GM10248 (cell line): ENCODE results near the gene NOS2.
"Not testable (repeated sequence)": the region's sequence is repeated elsewhere in the genome, so short reads cannot be mapped to it uniquely, and the experiment has no call there.

ENCODE experiments used
- CTCF ChIA-PET: fragments of 300-600 bp; sonication (Branson Sonifier 250); formaldehyde crosslinking; extraction: SDS; loops from one replicate; lab custom pipeline; 2021; ENCODE audit warnings: antibody characterized with exemption; lab: Yijun Ruan, JAX
- POLR2A ChIA-PET: fragments of 350-650 bp; sonication (Branson Sonifier 250); formaldehyde crosslinking; extraction: SDS; loops from one replicate; lab custom pipeline; 2020; ENCODE audit warnings: antibody characterized with exemption; lab: Yijun Ruan, JAX
- DNase-seq: peaks from one replicate; pipeline ENCODE4 v3.0.0; 2012; ENCODE audit errors: extremely low spot score
- TF ChIP-seq, protein P1 (sequence below): IDR thresholded peaks from 2 replicates; pipeline ENCODE4 v1.5.1; 2012; ENCODE audit warnings: mild to moderate bottlenecking, low read depth; ENCODE audit errors: extremely low read depth, missing control alignments, control extremely low read depth

The NOS2 gene

DNA sequence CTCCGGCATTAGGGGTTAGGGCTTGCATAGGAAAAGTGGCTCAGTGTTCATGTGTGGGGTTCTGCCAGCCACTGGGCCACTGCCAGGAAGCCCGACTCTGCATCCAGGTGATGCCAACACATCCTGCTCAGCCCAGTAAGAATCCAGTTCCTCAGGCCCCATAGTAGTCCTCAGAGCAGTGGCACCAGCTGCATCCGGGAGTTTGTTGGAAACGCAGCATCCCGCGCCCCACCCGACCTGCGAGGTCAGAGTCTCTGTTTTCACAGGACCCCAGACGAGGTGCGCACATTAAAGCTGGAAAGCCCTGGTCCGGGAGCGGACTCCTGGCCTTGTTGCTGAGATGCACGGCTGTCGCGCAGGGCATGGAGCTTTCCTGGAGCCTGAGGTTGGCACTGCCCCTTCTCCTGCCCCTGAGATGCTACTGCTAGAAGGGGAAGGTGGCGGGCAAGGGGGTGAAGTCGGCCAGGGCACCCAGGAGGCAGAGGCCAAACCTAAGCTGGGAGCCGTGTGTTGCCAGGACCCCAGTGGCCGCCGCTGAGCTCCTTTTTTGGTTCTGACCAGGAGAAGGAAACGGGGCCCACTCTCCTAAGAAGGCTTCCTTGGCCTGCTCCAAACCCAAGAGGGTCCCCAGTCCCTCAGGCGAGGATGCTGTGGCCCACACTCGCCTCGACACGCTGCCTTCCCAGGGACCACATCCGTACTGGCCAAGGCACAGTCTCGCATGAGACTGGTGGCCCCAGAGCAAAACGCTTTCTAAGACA lies 44.4 kb downstream of the NOS2 start:
- DNase-seq, result no peak
- POLR2A ChIA-PET, result no interaction called here
- CTCF ChIA-PET, result interaction anchor here (0.8 to 11.3 kb wide), 37 partner anchors 7 to 530 kb away, joined by 3 to 287 read pairs (median 4); partner anchors contain the start of gene LYRM9
- TF ChIP-seq, protein P1, sequence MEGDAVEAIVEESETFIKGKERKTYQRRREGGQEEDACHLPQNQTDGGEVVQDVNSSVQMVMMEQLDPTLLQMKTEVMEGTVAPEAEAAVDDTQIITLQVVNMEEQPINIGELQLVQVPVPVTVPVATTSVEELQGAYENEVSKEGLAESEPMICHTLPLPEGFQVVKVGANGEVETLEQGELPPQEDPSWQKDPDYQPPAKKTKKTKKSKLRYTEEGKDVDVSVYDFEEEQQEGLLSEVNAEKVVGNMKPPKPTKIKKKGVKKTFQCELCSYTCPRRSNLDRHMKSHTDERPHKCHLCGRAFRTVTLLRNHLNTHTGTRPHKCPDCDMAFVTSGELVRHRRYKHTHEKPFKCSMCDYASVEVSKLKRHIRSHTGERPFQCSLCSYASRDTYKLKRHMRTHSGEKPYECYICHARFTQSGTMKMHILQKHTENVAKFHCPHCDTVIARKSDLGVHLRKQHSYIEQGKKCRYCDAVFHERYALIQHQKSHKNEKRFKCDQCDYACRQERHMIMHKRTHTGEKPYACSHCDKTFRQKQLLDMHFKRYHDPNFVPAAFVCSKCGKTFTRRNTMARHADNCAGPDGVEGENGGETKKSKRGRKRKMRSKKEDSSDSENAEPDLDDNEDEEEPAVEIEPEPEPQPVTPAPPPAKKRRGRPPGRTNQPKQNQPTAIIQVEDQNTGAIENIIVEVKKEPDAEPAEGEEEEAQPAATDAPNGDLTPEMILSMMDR, result no peak

DNA sequence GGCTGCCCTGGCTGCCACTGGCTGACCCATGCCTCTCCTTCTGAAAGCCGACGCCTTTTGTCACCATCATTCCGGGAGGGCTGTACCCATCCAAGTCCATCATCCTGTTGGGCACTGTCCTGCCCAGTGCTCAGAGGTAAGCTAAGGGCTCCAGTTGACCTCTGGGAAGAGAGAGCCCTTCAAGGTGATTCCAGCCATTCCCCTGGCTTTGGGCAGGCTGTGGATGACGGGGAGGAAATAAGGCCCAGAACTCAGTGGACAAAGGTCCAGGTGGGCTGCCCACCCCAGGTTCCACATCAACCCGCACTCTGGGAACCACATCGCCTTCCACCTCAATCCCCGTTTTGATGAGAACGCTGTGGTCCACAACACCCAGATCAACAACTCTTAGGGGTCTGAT lies 45.8 kb downstream of the NOS2 start:
- ChIA-PET CTCF (interaction anchor here (1.0 to 11.3 kb wide), 4 partner anchors 45 to 126 kb away, joined by 3 to 287 read pairs (median 35); no protein-coding TSS in a partner anchor), POLR2A (no interaction called here)
- DNase-seq, result no peak
- TF ChIP-seq, protein P1, result no peak

DNA sequence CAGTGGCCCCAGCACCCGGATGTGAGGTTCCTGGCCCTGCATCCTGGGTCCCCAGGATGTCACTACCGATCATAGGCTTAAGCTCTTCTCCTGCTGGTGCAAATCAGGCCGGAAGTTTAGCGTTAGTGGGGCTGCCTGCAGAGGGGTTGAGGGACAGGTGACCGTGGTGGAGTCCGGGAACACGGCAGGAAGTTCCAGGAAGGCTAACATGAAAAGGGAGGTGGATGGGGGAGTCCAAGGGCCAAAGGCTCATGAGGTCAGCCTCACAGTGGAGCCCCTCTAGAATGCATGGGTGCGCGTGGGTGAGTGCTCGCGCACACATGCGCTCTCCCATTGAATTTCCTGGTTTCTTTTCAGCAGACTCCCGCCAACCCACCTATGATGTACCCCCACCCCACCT lies 46.6 kb downstream of the NOS2 start:
- POLR2A ChIA-PET, DNase-seq: not testable (repeated sequence)
- CTCF ChIA-PET, result interaction anchor here (0.6 to 11.3 kb wide), 5 partner anchors 44 to 127 kb away, joined by 3 to 287 read pairs (median 5); no protein-coding TSS in a partner anchor

DNA sequence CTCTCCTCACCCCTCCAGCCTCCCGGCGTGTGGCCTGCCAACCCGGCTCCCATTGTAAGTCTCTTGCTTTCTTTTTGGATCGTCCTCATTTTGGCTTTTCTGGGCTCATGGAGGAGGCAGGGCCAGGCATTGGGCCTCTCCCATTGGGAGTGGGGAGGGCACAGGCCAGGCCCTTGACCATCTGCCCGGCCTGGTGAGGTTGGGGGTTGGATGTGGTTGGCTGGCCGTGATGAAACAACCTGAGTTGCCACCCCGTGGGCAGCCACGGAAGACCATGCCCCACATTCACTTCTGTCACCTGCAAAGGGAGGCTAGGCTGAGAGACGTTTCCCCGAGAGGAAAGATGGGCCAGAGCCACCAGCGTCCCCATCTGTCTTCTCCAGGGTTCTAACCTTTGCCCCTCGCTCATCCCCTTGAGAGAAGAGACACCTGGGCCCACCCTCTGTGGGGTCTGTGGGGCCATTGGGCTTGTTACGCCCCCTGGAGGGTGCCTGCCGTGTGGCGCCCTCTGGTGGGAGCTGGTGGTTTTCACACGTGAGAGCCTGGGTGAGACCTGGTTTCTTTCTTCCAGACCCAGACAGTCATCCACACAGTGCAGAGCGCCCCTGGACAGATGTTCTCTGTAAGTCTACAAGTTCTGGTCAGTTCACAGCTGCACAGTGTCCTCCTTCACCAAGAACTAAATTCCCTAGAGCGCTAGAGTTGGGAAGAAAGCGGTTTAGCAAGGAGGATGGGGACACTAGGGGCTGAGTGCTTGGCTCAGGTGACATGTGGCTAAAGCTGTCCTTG lies 47.3 kb downstream of the NOS2 start:
- CTCF ChIA-PET, result interaction anchor here (4.5 to 11.3 kb wide), 2 partner anchors 98 to 128 kb away, joined by 65 to 287 read pairs; no protein-coding TSS in a partner anchor
- POLR2A ChIA-PET, DNase-seq: not testable (repeated sequence)

DNA sequence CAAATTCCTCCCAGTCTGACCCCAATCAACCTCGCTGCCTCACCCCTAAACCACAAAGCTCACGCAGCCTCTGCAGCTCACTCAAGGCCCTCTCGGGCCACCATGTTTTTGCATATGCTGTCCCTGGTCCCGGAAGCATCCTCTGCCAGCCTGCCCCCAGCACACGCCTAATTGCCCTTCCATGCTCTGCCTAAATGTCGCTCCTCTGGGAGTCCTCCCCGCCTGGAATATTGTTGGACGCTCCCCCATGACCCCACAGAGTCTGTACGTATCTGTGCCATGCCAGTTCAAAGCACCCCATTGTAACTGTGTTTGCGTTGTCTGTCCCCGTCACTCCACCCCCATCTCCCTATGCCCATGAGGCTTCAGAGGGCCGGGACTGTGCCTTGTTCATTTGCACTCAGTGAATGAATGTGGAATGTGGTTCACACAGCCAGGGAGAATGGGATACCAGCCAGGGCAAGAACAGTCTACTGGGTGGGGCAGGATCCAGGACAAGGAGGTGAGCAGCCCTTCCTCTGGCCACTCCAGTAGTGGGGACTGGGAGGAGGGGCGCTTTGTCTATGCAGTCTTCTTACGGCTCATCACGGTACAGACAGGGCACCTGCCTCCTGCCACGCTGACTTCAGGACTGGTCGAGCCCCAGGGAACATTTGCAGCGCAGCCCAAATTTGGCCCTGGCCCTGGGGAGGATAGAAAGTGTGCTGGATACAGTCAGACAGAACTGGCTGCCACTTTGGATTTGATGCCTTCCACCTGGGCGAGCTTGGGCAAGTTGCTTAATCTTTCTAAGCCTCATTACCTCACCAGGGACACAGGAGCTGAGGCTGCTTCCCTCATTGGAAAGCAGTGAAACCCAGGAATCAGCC lies 48.5 kb downstream of the NOS2 start:
- DNase-seq, result no peak
- POLR2A ChIA-PET, result no interaction called here
- TF ChIP-seq, protein P1, result no peak
- CTCF ChIA-PET, result interaction anchor here (1.0 kb wide), 1 partner anchor 99 kb away, joined by 3 read pairs; no protein-coding TSS in a partner anchor

DNA sequence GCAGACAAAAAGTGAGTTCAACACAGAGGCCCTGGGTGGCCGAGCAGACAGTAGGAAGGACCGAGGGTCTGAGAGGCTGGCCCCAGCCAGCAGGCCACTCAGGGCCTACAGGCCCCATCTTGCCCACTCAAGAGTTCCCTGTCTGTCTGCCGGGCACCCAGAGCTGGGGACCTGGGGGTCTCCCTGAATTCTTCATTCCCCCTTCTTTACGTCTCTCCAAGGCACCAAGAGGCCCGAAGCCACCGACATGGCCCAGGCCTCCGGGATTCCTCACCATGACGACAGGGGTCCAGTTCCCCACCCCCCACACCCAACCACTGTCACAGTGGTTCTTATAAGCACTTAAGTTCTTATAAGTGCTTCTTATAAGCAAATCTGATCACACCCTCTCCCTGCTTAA lies 49.2 kb downstream of the NOS2 start:
- no peak for DNase-seq
- TF ChIP-seq, protein P1, result no peak
- POLR2A ChIA-PET, result no interaction called here
- CTCF ChIA-PET, result interaction anchor here (1.0 kb wide), 1 partner anchor 98 kb away, joined by 3 read pairs; no protein-coding TSS in a partner anchor

DNA sequence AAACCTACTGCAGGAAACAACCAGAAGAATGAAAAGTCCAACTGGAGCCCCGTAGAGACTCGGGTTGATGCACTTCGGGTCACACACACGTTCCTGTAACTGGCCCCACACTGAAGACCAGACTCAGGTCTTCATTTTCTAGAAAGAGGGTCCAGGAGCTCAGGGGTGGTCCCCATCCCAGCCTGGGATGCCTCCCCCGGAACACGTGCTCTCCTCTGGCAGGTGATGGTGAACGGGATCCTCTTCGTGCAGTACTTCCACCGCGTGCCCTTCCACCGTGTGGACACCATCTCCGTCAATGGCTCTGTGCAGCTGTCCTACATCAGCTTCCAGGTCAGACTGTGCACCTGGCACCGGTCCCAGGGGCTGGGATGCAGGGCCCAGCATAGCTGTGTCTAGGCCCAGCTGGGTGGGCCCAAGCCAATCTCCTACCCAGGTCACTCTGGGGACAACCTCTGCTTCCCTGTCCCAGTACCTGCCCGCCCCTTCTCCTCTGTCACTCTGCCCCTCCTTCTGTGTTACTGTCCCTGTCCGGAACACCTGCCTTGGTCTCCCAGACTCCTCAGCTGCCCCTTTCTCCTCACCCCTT lies 50.7 kb downstream of the NOS2 start:
- DNase-seq, POLR2A ChIA-PET: not testable (repeated sequence)
- CTCF ChIA-PET, result interaction anchor here (1.0 to 1.5 kb wide), 4 partner anchors 13 to 130 kb away, joined by 3 to 5 read pairs (median 4); no protein-coding TSS in a partner anchor
